Ishikawa (cell line): ENCODE results near the gene AICDA.

Source experiments
- CEBPB ChIP-seq: IDR thresholded peaks from 2 replicates; pipeline ENCODE4 v1.6.1; 2012
- RAD21 ChIP-seq: IDR thresholded peaks from 2 replicates; pipeline ENCODE4 v1.6.1; 2012; ENCODE audit warnings: low read depth
- TEAD4 ChIP-seq: IDR thresholded peaks from 2 replicates; pipeline ENCODE4 v1.6.1; 2012
- TF ChIP-seq, protein P1 (sequence below): IDR thresholded peaks from 2 replicates; pipeline ENCODE4 v1.6.1; 2012; ENCODE audit warnings: low read depth, mild to moderate bottlenecking

DNA sequence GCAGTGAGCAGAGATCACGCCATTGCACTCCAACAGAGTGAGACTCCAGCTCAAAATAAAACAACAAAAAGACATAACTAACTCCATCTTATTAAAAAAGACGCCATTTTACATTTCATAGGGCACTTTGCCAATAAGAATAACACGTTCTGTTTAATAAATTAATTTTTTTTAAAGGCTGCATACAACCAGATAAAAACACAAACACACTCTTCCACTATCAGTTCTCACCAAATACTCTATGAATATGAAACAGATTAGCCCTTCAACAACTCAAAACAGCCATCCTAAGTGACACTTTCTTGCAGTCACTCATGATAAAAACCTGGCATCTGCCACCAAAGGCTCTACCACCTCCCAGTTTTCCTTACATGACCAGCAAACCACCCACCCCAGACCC, 16.1 kb downstream of the AICDA start:
- no peak for TF ChIP-seq TEAD4
- TF ChIP-seq RAD21, result no peak
- TF ChIP-seq, protein P1, sequence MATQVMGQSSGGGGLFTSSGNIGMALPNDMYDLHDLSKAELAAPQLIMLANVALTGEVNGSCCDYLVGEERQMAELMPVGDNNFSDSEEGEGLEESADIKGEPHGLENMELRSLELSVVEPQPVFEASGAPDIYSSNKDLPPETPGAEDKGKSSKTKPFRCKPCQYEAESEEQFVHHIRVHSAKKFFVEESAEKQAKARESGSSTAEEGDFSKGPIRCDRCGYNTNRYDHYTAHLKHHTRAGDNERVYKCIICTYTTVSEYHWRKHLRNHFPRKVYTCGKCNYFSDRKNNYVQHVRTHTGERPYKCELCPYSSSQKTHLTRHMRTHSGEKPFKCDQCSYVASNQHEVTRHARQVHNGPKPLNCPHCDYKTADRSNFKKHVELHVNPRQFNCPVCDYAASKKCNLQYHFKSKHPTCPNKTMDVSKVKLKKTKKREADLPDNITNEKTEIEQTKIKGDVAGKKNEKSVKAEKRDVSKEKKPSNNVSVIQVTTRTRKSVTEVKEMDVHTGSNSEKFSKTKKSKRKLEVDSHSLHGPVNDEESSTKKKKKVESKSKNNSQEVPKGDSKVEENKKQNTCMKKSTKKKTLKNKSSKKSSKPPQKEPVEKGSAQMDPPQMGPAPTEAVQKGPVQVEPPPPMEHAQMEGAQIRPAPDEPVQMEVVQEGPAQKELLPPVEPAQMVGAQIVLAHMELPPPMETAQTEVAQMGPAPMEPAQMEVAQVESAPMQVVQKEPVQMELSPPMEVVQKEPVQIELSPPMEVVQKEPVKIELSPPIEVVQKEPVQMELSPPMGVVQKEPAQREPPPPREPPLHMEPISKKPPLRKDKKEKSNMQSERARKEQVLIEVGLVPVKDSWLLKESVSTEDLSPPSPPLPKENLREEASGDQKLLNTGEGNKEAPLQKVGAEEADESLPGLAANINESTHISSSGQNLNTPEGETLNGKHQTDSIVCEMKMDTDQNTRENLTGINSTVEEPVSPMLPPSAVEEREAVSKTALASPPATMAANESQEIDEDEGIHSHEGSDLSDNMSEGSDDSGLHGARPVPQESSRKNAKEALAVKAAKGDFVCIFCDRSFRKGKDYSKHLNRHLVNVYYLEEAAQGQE, result no peak
- TF ChIP-seq CEBPB, result no peak
